Measurements from ENCODE around the gene PHOX2A. TPM values are rescaled to one million over a fixed set of nuclear protein-coding genes. Genes with fewer than 3 reads are reported as not detected.

Gene PHOX2A
- polyA plus RNA-seq, 3 donors, result not detected

- H3K27me3 Mint-ChIP-seq (ENCODE audit: low read depth in 3 of 3), result peaks cover 11 to 30% (median 13%) of the 10 kb centered on the region in 3 donors
- Histone ChIP-seq H3K27me3 (ENCODE audit: control insufficient read depth in 2 of 2, insufficient read depth in 2 of 2, low read length in 2 of 2) (peaks cover 8 to 16% of the 10 kb centered on the region in 2 donors), H3K9me3 (replicated peaks in 1 of 2; ENCODE audit: control insufficient read depth in 1 of 2, insufficient read depth in 1 of 2, low read length in 2 of 2) (no peaks in the 10 kb centered on the region), H4K20me1 (ENCODE audit: insufficient read depth, low read length) (no peaks in the 10 kb centered on the region), H3K4me3 (replicated peaks in 1 of 3; ENCODE audit: low read depth in 2 of 3, low read length in 3 of 3) (no peak overlapping the region), H2AFZ (ENCODE audit: insufficient read depth, low read depth, low read length, poor library complexity, severe bottlenecking) (no peak overlapping the region), H3K4me2 (replicated peaks; ENCODE audit: extremely low read depth, low read length, poor library complexity, severe bottlenecking) (no peak overlapping the region), H3K27ac (ENCODE audit: low read depth in 1 of 2, low read length in 2 of 2) (no peak overlapping the region), H3K9ac (ENCODE audit: insufficient read depth, low read length, poor library complexity, severe bottlenecking) (no peak overlapping the region), H3K79me2 (ENCODE audit: insufficient read depth, low read length) (no peaks in the 10 kb centered on the region), H3K4me1 (ENCODE audit: control insufficient read depth in 1 of 2, insufficient read depth in 2 of 2, low read length in 2 of 2) (no peaks in the 10 kb centered on the region), H3K36me3 (replicated peaks in 1 of 2; ENCODE audit: control insufficient read depth in 1 of 2, insufficient read depth in 2 of 2, low read length in 2 of 2) (no peaks in the 10 kb centered on the region)
- peaks cover 0 to 6% of the 10 kb centered on the region in 2 donors for H3K36me3 Mint-ChIP-seq
- no peak for TF ChIP-seq CTCF (IDR thresholded peaks at IDR 0.05)
- intact Hi-C loops (cut with micrococcal nuclease), result loop anchor here in 1 of 2 donors (5.0 kb wide), 1 partner anchor 39 kb away; the partner anchor contains the start of gene PHOX2A
- no peak overlapping the region for H3K4me3 Mint-ChIP-seq
- peaks cover 0 to 7% (median 3%) of the 10 kb centered on the region in 7 donors for H3K9me3 Mint-ChIP-seq
- WGBS (ENCODE audit: insufficient coverage), result 98% methylated on average over 18 of the region's 24 CpGs
- no peak for DNase-seq
- peak overlapping the region in 2 of 7 donors; percentile 62 to 67 for H3K27ac Mint-ChIP-seq
- peaks cover 2% of the 10 kb centered on the region for H3K4me1 Mint-ChIP-seq
Observed at GRCh38 chr11:72280726-72281315, 36.8 kb upstream of the PHOX2A start.

GRCh38 chr11:72280037-72280436 is 36.1 kb upstream of the PHOX2A start:
- H2AFZ ChIP-seq (ENCODE audit: insufficient read depth, low read depth, low read length, poor library complexity, severe bottlenecking), result no peak overlapping the region
- DNase-seq, result no peak
- Mint-ChIP-seq H3K4me3 (no peak overlapping the region), H3K27ac (no peak overlapping the region), H3K4me1 (peaks cover 6% of the 10 kb centered on the region), H3K9me3 (peaks cover 0 to 7% (median 3%) of the 10 kb centered on the region in 7 donors), H3K27me3 (ENCODE audit: low read depth in 3 of 3) (peaks cover 11 to 30% (median 13%) of the 10 kb centered on the region in 3 donors), H3K36me3 (peaks cover 0 to 6% of the 10 kb centered on the region in 2 donors)
- no peaks in the 10 kb centered on the region for H3K36me3 ChIP-seq (replicated peaks in 1 of 2; ENCODE audit: control insufficient read depth in 1 of 2, insufficient read depth in 2 of 2, low read length in 2 of 2)
- intact Hi-C loops (cut with micrococcal nuclease), result loop anchor here in 1 of 2 donors (5.0 kb wide), 1 partner anchor 38 kb away; the partner anchor contains the start of gene PHOX2A
- TF ChIP-seq CTCF (IDR thresholded peaks at IDR 0.05), result no peak
- H3K4me3 ChIP-seq (replicated peaks in 1 of 3; ENCODE audit: low read depth in 2 of 3, low read length in 3 of 3), result no peak overlapping the region
- peaks cover 7 to 15% of the 10 kb centered on the region in 2 donors for H3K27me3 ChIP-seq (ENCODE audit: control insufficient read depth in 2 of 2, insufficient read depth in 2 of 2, low read length in 2 of 2)
- no peaks in the 10 kb centered on the region for H3K4me1 ChIP-seq (ENCODE audit: control insufficient read depth in 1 of 2, insufficient read depth in 2 of 2, low read length in 2 of 2)
- H3K79me2 ChIP-seq (ENCODE audit: insufficient read depth, low read length), result no peaks in the 10 kb centered on the region
- no peak overlapping the region for H3K27ac ChIP-seq (ENCODE audit: low read depth in 1 of 2, low read length in 2 of 2)
- no peak overlapping the region for H3K9ac ChIP-seq (ENCODE audit: insufficient read depth, low read length, poor library complexity, severe bottlenecking)
- H3K4me2 ChIP-seq (replicated peaks; ENCODE audit: extremely low read depth, low read length, poor library complexity, severe bottlenecking), result no peak overlapping the region
- 93% methylated on average over 11 of the region's 12 CpGs for WGBS (ENCODE audit: insufficient coverage)
- H4K20me1 ChIP-seq (ENCODE audit: insufficient read depth, low read length), result no peaks in the 10 kb centered on the region
- H3K9me3 ChIP-seq (replicated peaks in 1 of 2; ENCODE audit: control insufficient read depth in 1 of 2, insufficient read depth in 1 of 2, low read length in 2 of 2), result no peaks in the 10 kb centered on the region
